Mucosa of descending colon (tissue), 3 donors: Measurements from ENCODE around the gene HHAT. TPM values are rescaled to one million over a fixed set of nuclear protein-coding genes. Genes with fewer than 3 reads are reported as not detected.

ENCODE experiments used
- ATAC-seq: fragments of 200-7000 bp; cut with Tn5 transposase; one replicate; pipeline ENCODE4 v1.9.1; 2020; ENCODE audit warnings: mild to moderate bottlenecking, moderate library complexity
- DNase-seq, 3 donors: peaks; one replicate each; pipeline ENCODE4 v3.0.0-alpha.2; 2020
- H3K36me3 ChIP-seq: fragments of 200-600 bp; one replicate; pipeline ENCODE4 v1.8.0; 2021; ENCODE audit warnings: low read depth, mild to moderate bottlenecking
- H3K4me1 ChIP-seq: fragments of 200-600 bp; one replicate; pipeline ENCODE4 v1.8.0; 2021; ENCODE audit warnings: low read depth, mild to moderate bottlenecking
- H3K4me3 ChIP-seq: fragments of 200-600 bp; one replicate; pipeline ENCODE4 v1.8.0; 2021; ENCODE audit warnings: mild to moderate bottlenecking
- H3K9me3 ChIP-seq: fragments of 200-600 bp; one replicate; pipeline ENCODE4 v1.8.0; 2021; ENCODE audit warnings: mild to moderate bottlenecking
- intact Hi-C, 2 donors: fragments of 100-400 bp; cut with DNase I in 1 of 2; cut with micrococcal nuclease in 1 of 2; formaldehyde crosslinking; loops; one replicate each; pipeline versions ENCODE4 v1.11.0 to v1.11.1; 2022; cut with DNase I, micrococcal nuclease
- total RNA-seq, 3 donors: library from RNA; stranded (reverse); fragmentation: NEBNext Ultra II Directional in 2 of 3; extraction: Animal tissue kit (Norgen Biotek cat#: 25700) in 2 of 3; gene quantifications; one replicate each; pipeline versions ENCODE4 v1.2.1 to v1.2.4, GENCODE V29; 2021 to 2023
- TF ChIP-seq, protein P1 (sequence below): fragments of 200-600 bp; IDR thresholded peaks from one replicate; pipeline ENCODE4 v1.8.0; 2022; ENCODE audit warnings: antibody characterized with exemption, mild to moderate bottlenecking
- donor health status: DM: no; HTN: no; CAD: no; lungs with moderate emphysema.
- donor health status: DM: no; HTN: no; CAD: no.
- donor health status: DM: no; HTN: yes; CAD: no.

HHAT gene
- total RNA-seq, 3 donors from 2014 or later = 4.1 to 8.6 (median 5.9) TPM

DNA sequence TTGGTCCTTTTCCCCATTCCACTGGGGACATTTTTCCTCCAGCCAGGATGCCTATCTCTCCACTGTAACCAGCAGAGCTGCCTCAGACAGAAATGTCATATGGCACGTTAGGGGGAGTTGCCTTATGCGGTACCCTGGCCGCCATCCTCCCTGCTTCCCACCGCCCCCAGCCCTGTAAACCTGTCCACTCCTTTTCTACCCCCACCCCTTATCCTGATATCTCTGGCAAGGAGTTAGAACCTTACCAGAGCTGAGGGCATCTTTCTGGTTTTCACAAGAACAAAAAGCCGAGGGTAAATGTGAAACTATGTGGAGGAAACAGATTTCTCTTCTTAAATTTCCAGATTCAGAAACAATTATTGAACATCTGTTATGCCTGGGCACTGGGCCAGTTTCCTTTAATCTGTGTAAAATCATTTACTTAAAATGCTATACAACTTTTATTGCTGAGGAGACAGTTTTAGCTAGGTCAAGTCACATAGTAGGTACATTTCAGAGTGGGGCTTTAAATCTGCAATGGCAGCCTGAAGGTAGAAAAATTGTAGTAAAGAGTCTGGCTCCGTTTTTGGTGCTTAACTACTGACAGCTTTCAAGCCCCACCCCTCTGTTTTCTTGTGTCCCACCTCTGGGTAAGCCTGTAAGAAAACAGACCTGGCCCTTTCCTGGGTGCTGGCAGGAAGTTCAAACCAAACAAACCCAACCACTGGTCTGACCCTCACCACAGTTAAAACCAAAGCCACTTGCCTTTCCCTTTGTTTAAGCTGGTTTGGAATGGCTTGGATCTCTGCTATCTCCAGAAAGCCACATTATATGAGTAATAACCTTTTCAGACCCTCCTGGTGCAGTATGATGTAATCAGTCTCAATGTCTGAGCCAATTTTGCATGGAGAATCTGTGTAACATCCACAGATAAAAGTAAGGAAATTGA, 319.0 kb downstream of the HHAT start:
- TF ChIP-seq, protein P1, sequence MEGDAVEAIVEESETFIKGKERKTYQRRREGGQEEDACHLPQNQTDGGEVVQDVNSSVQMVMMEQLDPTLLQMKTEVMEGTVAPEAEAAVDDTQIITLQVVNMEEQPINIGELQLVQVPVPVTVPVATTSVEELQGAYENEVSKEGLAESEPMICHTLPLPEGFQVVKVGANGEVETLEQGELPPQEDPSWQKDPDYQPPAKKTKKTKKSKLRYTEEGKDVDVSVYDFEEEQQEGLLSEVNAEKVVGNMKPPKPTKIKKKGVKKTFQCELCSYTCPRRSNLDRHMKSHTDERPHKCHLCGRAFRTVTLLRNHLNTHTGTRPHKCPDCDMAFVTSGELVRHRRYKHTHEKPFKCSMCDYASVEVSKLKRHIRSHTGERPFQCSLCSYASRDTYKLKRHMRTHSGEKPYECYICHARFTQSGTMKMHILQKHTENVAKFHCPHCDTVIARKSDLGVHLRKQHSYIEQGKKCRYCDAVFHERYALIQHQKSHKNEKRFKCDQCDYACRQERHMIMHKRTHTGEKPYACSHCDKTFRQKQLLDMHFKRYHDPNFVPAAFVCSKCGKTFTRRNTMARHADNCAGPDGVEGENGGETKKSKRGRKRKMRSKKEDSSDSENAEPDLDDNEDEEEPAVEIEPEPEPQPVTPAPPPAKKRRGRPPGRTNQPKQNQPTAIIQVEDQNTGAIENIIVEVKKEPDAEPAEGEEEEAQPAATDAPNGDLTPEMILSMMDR = no peak
- DNase-seq (no peak), ATAC-seq (no peak)
- no peaks in the 10 kb centered on the region for H3K36me3 ChIP-seq
- intact Hi-C loops = no loop called here
- no peaks in the 10 kb centered on the region for H3K4me1 ChIP-seq
- no peak overlapping the region for H3K4me3 ChIP-seq
- no peaks in the 10 kb centered on the region for H3K9me3 ChIP-seq

DNA sequence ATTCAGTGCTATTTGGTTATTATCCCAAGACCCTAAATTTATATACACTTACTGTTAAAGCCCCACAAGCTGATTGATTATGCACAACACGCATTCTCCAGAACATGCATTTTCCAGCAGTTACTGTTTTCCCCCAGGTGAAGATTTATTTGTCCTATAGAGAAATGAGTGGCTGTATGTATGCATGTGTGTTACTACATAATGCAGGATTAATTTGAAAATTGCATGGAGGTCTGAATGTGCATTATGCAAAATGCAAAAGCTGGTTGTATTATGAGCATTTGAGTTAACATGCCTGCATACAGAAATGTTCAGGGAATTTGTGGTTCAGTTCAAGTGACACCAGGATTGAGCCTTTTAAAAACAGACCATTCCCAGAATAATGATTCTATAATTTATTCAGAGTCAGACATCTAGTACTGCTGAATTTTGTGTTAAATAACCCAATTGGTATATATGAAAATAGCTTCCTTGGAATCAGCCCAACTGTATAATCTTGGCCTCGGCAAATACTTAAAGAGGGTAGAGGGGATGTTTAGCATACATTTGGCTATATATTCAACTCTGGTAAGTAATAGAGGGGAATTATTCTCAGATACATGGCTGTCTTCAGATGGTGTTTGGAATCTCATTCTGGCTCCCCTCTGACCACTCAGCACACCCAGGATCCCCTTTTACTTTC, 320.0 kb downstream of the HHAT start:
- DNase-seq (no peak), ATAC-seq (no peak)
- no peaks in the 10 kb centered on the region for H3K4me1 ChIP-seq
- TF ChIP-seq, protein P1 = no peak
- H3K4me3 ChIP-seq = no peak overlapping the region
- H3K9me3 ChIP-seq = no peaks in the 10 kb centered on the region
- intact Hi-C loops = no loop called here
- H3K36me3 ChIP-seq = no peaks in the 10 kb centered on the region

DNA sequence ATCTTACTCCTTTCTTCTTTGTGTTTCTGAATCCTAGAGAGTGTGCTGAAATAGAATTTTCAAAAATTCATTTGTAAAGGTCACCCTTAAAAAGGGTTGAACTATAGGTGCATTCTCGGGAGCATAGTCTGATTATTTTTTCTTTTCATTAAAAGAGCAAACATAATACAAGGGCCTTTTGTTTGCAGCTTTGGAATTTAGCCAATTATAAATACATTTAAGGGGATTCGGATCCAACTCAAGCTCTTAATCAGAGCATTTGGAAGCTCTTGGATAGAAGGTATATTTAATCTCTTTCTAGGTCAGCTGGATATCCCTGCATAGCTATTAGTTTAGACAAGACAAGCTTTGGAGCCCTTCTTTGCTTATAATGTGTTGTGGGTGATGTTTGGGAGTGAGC, 321.7 kb downstream of the HHAT start:
- H3K9me3 ChIP-seq = no peaks in the 10 kb centered on the region
- TF ChIP-seq, protein P1 = no peak
- H3K4me3 ChIP-seq = no peak overlapping the region
- DNase-seq = no peak
- H3K4me1 ChIP-seq = no peaks in the 10 kb centered on the region
- intact Hi-C loops = no loop called here
- no peak for ATAC-seq
- H3K36me3 ChIP-seq = no peaks in the 10 kb centered on the region

DNA sequence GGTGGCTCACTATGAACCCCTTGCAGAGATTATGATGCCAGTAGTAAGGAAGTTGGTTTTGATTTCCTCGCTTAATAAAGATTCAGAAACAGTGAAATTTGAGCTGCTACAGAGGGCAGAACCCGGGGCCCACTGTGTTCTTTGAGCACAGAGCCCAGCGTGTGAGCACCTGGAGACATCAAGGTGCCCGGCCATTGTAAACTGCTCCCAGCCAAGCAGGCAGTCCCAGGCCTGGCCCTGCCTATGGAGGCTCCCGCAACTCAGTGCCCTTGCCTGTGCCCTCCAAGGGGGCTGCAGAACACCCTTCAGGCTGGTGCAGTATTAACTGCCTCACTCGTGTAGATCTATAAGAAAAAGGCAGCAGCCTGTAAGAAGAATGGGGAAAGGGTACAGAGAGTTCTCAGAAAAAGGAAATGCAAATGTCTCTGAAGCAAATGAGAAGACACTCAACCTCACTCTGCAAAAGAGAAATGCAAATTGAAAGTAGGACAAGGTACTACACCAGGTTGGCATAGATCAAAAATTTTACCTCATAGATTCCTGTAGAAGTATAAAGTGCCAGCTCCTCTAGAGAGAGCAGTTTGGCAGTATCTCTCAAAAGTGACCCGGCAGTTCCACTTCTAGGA, 323.7 kb downstream of the HHAT start:
- Histone ChIP-seq H3K36me3 (no peaks in the 10 kb centered on the region), H3K4me1 (no peaks in the 10 kb centered on the region), H3K9me3 (no peaks in the 10 kb centered on the region), H3K4me3 (no peak overlapping the region)
- TF ChIP-seq, protein P1 = no peak
- ATAC-seq = no peak
- no peak for DNase-seq
- intact Hi-C loops = no loop called here

DNA sequence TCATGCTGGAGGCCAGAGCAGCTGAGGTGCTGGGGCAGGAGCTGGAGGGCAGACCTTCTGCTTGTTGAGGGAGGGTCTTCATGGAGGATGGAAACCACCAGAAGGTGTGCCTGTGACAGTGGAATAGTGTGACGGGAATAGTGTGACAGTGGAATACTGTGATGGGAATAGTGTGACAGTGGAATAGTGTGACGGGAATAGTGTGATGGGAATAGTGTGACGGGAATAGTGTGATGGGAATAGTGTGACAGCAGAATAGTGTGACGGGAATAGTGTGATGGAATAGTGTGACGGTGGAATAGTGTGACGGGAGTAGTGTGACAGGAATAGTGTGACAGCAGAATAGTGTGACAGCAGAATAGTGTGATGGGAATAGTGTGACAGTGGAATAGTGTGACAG, 325.1 kb downstream of the HHAT start:
- ATAC-seq = peak; percentile 50
- DNase-seq = no peak
- TF ChIP-seq, protein P1 = no peak
- Histone ChIP-seq H3K36me3 (no peaks in the 10 kb centered on the region), H3K9me3 (no peaks in the 10 kb centered on the region), H3K4me3 (no peak overlapping the region), H3K4me1 (no peaks in the 10 kb centered on the region)
- intact Hi-C loops = no loop called here
